ENCODE data around the gene NCOA5. TPM values are rescaled to one million over a fixed set of nuclear protein-coding genes. Genes with fewer than 3 reads are reported as not detected.
"Not testable (repeated sequence)": the region's sequence is repeated elsewhere in the genome, so short reads cannot be mapped to it uniquely, and the experiment has no call there.

NCOA5 gene
- total and polyA plus RNA-seq, 2 experiments from 2014 or later: 8.4 to 22.8 TPM

- Histone ChIP-seq H3K27me3 (ENCODE audit: insufficient read depth) (peaks cover 25% of the 10 kb centered on the region), H3F3A (replicated peaks; ENCODE audit: low read depth) (0 out of 2 replicates have a peak, but pooled peaks cover 6% of the 10 kb centered on the region), H2AFZ (no peak overlapping the region), H3K4me2 (no peak overlapping the region), H3K36me3 (ENCODE audit: insufficient read depth) (no peaks in the 10 kb centered on the region), H3K27ac (ENCODE audit: low read depth) (no peak overlapping the region), H3K4me1 (ENCODE audit: insufficient read depth) (no peaks in the 10 kb centered on the region), H3K9me2 (ENCODE audit: insufficient read depth) (0 out of 2 replicates have a peak, but pooled peaks cover 4% of the 10 kb centered on the region), H3K4me3 (no peak overlapping the region), H4K20me1 (replicated peaks; ENCODE audit: insufficient read depth) (no peaks in the 10 kb centered on the region), H3K79me2 (replicated peaks; ENCODE audit: insufficient read depth) (no peaks in the 10 kb centered on the region)
- peaks cover 14% of the 10 kb centered on the region for H3K27me3 Mint-ChIP-seq (ENCODE audit: insufficient read depth, low read depth, poor library complexity)
- no peaks in the 10 kb centered on the region for H3K36me3 Mint-ChIP-seq (ENCODE audit: low read depth)
- H3K9me3 Mint-ChIP-seq: peaks cover 5% of the 10 kb centered on the region
- ATAC-seq: no peak
- TF ChIP-seq CTCF (conservative IDR thresholded peaks at IDR 0.05; ENCODE audit: low read depth in 2 of 2) (no peak), ZNF114 (CRISPR knock-in tag; IDR thresholded peaks at IDR 0.05) (no peak), EZH2phosphoT487 (IDR thresholded peaks at IDR 0.05; ENCODE audit: unreplicated experiment) (no peak), EZH2 (IDR thresholded peaks at IDR 0.05; ENCODE audit: low read depth, unreplicated experiment) (no peak), JUNB (IDR thresholded peaks at IDR 0.05; ENCODE audit: unreplicated experiment) (no peak), NANOG (IDR thresholded peaks at IDR 0.05; ENCODE audit: borderline replicate concordance) (no peak)
- TF ChIP-seq, protein P1, sequence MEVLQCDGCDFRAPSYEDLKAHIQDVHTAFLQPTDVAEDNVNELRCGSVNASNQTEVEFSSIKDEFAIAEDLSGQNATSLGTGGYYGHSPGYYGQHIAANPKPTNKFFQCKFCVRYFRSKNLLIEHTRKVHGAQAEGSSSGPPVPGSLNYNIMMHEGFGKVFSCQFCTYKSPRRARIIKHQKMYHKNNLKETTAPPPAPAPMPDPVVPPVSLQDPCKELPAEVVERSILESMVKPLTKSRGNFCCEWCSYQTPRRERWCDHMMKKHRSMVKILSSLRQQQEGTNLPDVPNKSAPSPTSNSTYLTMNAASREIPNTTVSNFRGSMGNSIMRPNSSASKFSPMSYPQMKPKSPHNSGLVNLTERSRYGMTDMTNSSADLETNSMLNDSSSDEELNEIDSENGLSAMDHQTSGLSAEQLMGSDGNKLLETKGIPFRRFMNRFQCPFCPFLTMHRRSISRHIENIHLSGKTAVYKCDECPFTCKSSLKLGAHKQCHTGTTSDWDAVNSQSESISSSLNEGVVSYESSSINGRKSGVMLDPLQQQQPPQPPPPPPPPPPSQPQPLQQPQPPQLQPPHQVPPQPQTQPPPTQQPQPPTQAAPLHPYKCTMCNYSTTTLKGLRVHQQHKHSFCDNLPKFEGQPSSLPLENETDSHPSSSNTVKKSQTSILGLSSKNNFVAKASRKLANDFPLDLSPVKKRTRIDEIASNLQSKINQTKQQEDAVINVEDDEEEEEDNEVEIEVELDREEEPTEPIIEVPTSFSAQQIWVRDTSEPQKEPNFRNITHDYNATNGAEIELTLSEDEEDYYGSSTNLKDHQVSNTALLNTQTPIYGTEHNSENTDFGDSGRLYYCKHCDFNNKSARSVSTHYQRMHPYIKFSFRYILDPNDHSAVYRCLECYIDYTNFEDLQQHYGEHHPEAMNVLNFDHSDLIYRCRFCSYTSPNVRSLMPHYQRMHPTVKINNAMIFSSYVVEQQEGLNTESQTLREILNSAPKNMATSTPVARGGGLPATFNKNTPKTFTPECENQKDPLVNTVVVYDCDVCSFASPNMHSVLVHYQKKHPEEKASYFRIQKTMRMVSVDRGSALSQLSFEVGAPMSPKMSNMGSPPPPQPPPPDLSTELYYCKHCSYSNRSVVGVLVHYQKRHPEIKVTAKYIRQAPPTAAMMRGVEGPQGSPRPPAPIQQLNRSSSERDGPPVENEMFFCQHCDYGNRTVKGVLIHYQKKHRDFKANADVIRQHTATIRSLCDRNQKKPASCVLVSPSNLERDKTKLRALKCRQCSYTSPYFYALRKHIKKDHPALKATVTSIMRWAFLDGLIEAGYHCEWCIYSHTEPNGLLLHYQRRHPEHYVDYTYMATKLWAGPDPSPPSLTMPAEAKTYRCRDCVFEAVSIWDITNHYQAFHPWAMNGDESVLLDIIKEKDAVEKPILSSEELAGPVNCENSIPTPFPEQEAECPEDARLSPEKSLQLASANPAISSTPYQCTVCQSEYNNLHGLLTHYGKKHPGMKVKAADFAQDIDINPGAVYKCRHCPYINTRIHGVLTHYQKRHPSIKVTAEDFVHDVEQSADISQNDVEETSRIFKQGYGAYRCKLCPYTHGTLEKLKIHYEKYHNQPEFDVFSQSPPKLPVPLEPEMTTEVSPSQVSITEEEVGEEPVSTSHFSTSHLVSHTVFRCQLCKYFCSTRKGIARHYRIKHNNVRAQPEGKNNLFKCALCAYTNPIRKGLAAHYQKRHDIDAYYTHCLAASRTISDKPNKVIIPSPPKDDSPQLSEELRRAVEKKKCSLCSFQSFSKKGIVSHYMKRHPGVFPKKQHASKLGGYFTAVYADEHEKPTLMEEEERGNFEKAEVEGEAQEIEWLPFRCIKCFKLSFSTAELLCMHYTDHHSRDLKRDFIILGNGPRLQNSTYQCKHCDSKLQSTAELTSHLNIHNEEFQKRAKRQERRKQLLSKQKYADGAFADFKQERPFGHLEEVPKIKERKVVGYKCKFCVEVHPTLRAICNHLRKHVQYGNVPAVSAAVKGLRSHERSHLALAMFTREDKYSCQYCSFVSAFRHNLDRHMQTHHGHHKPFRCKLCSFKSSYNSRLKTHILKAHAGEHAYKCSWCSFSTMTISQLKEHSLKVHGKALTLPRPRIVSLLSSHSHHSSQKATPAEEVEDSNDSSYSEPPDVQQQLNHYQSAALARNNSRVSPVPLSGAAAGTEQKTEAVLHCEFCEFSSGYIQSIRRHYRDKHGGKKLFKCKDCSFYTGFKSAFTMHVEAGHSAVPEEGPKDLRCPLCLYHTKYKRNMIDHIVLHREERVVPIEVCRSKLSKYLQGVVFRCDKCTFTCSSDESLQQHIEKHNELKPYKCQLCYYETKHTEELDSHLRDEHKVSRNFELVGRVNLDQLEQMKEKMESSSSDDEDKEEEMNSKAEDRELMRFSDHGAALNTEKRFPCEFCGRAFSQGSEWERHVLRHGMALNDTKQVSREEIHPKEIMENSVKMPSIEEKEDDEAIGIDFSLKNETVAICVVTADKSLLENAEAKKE (CRISPR knock-in tag; IDR thresholded peaks at IDR 0.05): no peak
- no peak for DNase-seq (ENCODE audit: low spot score)
- no peak overlapping the region for H3K27ac Mint-ChIP-seq
- no peak overlapping the region for H3K4me3 Mint-ChIP-seq
- H3K4me1 Mint-ChIP-seq: peaks cover 3% of the 10 kb centered on the region; the same call in 2 of the 3 replicates
Measured at GRCh38 chr20:46100988-46101387, 11.2 kb upstream of the NCOA5 start.

DNA sequence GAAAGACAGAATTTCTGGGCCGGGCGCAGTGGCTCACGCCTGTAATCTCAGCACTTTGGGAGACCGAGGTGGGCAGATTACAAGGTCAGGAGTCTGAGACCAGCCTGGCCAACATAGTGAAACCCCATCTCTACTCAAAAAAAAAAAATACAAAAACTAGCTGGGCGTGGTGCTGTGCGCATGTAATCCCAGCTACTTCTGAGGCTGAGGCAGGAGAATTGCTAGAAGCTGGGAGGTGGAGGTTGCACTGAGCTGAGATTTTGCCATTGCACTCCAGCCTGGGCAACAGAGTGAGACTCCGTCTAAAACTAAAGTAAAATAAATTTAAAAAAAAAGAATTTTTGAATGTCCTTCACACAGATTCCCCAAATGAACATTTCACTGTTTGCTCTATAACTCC, 10.7 kb upstream of the NCOA5 start:
- not testable (repeated sequence) for H4K20me1 ChIP-seq (replicated peaks; ENCODE audit: insufficient read depth); H3K36me3 ChIP-seq (ENCODE audit: insufficient read depth); H3F3A ChIP-seq (replicated peaks; ENCODE audit: low read depth); H3K4me3 Mint-ChIP-seq; H3K27ac ChIP-seq (ENCODE audit: low read depth); H3K4me2 ChIP-seq; ATAC-seq; H3K9me3 Mint-ChIP-seq; H3K4me3 ChIP-seq; H3K9me2 ChIP-seq (ENCODE audit: insufficient read depth); H3K79me2 ChIP-seq (replicated peaks; ENCODE audit: insufficient read depth); H3K27ac Mint-ChIP-seq; DNase-seq (ENCODE audit: low spot score); H3K4me1 ChIP-seq (ENCODE audit: insufficient read depth); H3K4me1 Mint-ChIP-seq; H3K36me3 Mint-ChIP-seq (ENCODE audit: low read depth)
- peak overlapping the region; percentile 93 for H2AFZ ChIP-seq
- H3K27me3 ChIP-seq (ENCODE audit: insufficient read depth): peaks cover 25% of the 10 kb centered on the region
- H3K27me3 Mint-ChIP-seq (ENCODE audit: insufficient read depth, low read depth, poor library complexity): peaks cover 14% of the 10 kb centered on the region
